AG09319 (cell line): Measurements from ENCODE around the gene HOXD11.

Source experiments
- DNase-seq: peaks from one replicate; pipeline ENCODE4 v3.0.0-alpha.2; 2010; ENCODE audit warnings: low read depth; ENCODE audit errors: extremely low read depth
- TF ChIP-seq, protein P1 (sequence below): IDR thresholded peaks from 2 replicates; pipeline ENCODE4 v1.5.1; 2011; ENCODE audit warnings: low read depth, mild to moderate bottlenecking, inconsistent platforms, low read length, moderate library complexity

HOXD11 gene

DNA sequence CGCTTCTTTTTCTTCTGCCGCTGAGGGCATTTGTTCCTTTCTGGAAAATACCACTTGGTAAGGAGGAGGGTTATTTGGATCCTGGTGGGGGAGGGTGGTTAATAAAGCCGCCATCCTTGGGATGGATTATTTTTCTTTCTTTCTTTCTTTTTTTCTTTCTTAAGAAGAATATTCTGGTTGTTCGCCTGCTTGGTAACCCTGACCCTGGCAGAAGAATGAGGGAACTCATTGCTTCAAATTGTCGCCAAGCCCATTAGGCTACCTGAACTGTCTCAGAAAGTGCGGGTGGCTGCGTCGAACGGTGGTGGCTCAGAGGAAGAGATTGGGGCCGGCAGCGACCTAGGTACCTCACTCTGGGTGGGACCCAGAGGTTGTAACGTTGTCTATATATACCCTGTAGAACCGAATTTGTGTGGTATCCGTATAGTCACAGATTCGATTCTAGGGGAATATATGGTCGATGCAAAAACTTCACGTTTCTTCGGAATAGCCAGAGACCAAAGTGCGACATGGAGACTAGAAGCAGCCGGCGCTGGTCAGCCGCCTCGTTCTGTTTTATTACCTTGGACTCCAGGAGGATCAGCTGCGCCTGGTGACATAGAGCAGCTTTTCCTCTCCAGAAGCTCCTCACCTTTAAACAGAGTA, 43.0 kb downstream of the HOXD11 start:
- TF ChIP-seq, protein P1, sequence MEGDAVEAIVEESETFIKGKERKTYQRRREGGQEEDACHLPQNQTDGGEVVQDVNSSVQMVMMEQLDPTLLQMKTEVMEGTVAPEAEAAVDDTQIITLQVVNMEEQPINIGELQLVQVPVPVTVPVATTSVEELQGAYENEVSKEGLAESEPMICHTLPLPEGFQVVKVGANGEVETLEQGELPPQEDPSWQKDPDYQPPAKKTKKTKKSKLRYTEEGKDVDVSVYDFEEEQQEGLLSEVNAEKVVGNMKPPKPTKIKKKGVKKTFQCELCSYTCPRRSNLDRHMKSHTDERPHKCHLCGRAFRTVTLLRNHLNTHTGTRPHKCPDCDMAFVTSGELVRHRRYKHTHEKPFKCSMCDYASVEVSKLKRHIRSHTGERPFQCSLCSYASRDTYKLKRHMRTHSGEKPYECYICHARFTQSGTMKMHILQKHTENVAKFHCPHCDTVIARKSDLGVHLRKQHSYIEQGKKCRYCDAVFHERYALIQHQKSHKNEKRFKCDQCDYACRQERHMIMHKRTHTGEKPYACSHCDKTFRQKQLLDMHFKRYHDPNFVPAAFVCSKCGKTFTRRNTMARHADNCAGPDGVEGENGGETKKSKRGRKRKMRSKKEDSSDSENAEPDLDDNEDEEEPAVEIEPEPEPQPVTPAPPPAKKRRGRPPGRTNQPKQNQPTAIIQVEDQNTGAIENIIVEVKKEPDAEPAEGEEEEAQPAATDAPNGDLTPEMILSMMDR: no peak
- no peak for DNase-seq

DNA sequence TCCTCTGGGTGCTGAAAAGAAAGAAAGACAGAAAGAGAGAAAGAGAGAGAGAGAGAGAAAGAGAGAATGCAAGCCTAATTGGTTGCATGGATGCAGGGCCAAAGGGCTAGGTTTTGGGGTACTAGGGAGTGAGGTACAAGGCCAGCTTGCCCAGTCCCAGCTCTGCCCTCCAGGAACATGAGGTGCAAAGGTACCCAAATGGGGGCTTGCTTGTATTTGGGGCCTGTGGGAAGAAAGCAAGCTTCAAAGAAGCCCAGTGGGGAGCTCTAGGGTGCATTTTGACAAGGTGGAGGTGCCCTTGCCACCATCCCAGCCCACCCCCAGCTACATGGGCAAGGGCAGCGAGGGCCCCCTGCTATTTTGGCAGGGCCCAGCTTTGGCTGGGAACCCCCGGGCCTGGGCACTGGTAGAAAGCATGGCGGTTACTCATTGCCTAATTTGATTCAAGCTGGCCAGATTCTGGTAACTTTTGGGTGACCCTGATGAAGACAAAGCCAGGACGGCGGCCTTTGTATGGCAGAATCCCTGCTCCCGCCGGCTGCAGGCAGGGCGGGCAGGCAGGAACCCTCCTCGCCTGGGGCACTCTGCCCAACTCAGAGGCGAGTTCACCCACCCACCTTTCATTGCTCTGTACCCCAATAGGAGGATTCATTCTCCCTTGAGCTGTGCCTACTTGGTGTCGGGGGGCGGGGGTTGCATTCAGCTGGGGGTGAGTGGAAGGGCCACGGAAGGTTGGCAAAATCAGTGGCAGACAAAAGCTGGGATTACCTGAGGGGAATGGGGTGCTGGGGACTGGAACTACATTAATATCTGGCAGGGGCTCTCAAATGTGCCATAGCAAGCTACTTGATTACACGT, 43.7 kb downstream of the HOXD11 start:
- TF ChIP-seq, protein P1: no peak
- no peak for DNase-seq

DNA sequence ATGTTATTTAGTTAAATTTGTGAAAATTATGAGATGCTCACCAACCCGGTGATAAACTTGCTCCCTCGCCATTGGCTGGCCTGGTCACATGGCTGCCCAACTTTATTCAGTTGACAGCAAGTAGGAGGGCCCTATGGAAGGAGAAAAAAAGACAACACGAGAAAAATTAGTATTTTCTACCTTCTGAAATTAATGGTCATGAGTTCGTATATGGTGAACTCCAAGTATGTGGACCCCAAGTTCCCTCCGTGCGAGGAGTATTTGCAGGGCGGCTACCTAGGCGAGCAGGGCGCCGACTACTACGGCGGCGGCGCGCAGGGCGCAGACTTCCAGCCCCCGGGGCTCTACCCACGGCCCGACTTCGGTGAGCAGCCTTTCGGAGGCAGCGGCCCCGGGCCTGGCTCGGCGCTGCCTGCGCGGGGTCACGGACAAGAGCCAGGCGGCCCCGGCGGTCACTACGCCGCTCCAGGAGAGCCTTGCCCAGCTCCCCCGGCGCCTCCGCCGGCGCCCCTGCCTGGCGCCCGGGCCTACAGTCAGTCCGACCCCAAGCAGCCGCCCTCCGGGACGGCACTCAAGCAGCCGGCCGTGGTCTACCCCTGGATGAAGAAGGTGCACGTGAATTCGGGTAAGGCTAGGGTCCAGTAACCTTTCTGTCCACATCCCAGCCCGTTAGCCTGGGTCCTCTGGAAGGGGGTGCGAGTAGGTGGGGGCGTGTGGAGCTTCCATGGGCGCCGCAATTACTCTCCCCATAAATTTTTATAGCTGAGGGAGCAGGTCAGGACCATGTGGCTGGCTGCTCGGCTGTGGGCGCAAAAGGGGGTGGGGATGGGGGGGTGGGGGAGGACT, 44.6 kb downstream of the HOXD11 start, which contains the start of gene HOXD4:
TSS of gene HOXD4 (plus strand) at position 109 of the 846 bp plus-strand sequence. CDS start at position 193, 84 bp downstream.
- no peak for DNase-seq
- TF ChIP-seq, protein P1: no peak

DNA sequence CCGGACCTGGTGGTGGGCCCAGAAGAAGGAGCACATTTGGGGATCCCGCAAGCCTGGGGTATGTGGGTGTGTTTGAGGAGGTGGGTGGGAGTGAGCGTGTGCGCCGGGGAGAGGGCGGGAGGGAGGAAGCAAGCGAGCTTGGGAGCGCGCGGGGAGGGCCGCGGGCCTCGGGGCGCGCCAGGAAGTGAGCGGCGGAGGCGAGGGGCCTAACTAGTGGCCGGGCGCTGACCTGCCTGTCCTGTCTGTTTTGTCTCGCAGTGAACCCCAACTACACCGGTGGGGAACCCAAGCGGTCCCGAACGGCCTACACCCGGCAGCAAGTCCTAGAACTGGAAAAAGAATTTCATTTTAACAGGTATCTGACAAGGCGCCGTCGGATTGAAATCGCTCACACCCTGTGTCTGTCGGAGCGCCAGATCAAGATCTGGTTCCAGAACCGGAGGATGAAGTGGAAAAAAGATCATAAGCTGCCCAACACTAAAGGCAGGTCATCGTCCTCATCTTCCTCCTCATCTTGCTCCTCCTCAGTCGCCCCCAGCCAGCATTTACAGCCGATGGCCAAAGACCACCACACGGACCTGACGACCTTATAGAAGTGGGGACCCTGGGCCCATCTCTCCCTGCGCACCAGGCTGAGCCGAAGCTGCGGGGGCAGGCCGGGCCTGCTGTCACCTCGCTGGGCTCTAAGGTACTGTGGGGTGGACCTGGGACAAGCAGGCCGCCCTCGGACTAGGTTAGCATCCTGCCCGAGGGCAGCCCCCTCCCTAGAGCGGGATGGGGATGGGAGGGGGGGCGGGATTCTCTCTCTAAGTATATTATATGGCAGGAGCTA, 45.5 kb downstream of the HOXD11 start:
- TF ChIP-seq, protein P1: no peak
- no peak for DNase-seq

DNA sequence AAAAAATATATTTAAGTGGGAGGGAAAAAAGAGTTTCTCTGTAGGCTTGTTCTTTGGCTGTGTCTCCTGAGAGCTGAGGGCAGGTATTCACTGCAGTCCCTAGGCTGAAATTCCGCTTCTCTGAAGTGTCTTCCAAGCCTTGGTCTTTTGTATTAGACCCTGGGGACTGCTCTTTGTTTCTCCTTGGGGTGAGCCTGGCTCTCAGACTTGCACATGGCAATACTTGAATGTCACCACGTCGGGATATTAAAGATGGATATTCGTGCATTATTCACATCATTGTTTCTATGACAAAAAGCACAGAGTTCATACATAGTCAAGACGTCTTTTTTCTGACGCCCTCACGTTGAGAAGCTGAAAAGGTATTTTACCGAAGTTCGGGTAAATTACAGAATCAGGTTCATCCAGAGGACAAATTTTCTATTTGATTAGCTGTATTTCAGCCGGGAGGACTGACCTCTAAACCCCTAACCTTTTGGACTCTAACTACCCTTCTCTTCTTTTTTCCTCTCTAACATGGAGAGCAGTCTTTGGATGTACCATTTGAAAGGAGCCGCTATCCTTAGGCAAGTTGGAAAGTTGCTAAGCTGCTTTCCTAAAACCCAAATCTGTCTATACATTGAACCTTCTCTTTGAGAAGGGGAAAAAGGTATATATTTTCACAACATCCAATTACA, 47.6 kb downstream of the HOXD11 start:
- no peak for DNase-seq
- TF ChIP-seq, protein P1: no peak

DNA sequence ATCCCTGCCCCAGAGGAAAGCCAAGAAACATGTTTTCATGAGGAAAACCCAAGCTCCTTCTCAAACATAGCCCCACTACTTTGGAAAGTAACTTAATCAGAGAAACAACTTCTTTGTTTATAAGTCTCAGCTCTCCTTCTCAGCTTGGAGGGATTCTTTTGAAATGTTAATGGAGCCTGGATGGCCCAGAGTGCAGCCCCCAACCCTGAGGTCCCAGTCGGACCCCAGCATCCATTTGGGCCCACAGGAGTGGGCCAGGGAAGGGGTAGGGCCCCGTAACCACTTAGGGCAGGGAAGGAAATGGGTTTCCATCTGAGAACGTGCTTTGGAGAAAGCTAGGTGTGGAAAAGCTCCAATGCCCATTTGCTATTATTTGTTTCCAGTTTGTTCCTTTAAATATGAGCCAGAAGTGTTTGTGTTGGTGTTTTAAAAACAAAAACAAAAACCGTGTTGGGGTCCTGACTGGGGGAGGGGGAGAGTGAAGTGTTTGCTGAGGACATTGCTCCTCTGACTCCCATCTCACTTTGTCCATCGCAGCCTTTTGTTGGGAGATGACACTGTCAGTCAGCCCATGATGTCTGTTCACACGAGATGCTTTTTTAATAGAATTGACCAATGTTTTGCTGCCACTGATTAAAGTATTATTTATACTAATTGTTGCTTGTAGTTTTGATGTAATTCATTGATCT, 48.4 kb downstream of the HOXD11 start:
- TF ChIP-seq, protein P1: no peak
- DNase-seq: no peak
